Activated CD4-positive, alpha-beta T cell treated with anti-CD3 and anti-CD28 coated beads, Interleukin-2, Interleukin-4, amounts not matched to agents 100 ng/mL and 50 ng/mL, durations not matched to agents 16 hours and 8 hours (primary cell): ENCODE measurements around the gene GBA2.

Experiments
- DNase-seq: peaks from one replicate; pipeline ENCODE4 v3.0.0-alpha.2; 2020; ENCODE audit warnings: low spot score

Gene GBA2

GRCh38 chr9:35763803-35764202, 14.8 kb upstream of the GBA2 start:
- DNase-seq, result no peak

GRCh38 chr9:35763181-35763580, 14.2 kb upstream of the GBA2 start:
- DNase-seq, result no peak

- no peak for DNase-seq
Observed at GRCh38 chr9:35760651-35761050, 11.6 kb upstream of the GBA2 start.

DNA sequence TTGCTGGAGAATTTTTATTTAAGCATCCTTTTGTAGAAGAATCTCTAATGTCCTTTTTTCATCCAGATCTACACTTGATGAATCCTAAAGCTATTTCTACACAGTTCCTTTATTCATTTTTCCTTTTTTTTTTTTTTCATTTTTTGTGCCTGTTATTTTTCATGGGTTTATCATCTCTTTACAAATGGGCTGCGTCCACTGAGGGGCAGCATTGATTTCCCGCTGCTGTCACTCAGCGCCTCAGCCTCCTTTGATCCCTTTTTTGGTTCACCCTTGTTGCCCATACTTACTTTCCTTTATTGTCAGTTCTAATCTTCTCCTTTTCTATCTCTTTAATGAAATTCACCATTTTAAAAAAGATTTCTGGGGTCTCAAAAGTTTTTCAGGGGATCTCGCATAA, 10.8 kb upstream of the GBA2 start:
- no peak for DNase-seq

- DNase-seq, result no peak
Observed at GRCh38 chr9:35758475-35759050, 9.5 kb upstream of the GBA2 start.

DNA sequence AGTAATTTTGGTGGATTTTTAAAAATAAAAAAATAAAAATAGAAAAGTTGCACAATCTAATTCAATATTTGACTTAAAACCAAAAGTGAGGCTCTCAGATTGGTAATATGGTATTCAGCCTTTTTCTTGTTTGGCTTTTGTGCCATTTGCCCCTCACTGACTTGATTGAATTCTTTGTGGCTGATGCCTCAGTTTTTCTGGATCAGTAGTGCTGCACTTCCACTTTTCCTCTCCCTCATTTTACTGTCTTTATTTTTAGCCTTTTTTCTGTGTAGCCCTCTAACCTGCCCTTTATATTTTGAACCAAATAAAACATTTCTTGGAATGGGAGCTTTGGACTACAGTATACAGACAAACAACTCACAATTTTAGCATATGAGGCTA, 8.9 kb upstream of the GBA2 start:
- DNase-seq, result no peak

- DNase-seq, result peak; percentile 40
Observed at GRCh38 chr9:35757226-35757891, 8.3 kb upstream of the GBA2 start.

- DNase-seq, result peak; percentile 80
Observed at GRCh38 chr9:35756275-35757225, 7.5 kb upstream of the GBA2 start.

DNA sequence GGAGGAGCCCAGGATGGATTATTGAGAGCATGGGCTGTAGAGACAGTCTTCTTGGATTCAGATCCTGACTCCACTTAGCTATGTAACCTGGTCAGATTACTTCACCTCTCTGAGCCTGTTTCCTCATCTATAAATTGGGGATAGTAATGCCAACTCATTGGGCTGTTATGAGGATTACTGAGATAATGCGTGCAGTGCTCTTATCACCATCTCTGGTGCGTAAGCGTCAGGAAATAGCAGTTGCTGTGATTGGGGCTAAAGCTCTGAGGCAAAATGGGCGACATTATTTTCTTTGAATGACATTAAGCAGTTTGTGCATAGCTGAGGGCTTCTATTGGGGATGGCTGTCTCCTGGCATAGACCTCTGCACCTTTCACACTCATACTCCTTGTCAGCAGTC, 6.0 kb upstream of the GBA2 start:
- DNase-seq, result no peak

- DNase-seq, result no peak
Observed at GRCh38 chr9:35754264-35754663, 5.2 kb upstream of the GBA2 start, which contains the start of gene MSMP. TSS of gene MSMP (minus strand) at chr9:35754276. CDS start at chr9:35754129, 147 bp downstream.

DNA sequence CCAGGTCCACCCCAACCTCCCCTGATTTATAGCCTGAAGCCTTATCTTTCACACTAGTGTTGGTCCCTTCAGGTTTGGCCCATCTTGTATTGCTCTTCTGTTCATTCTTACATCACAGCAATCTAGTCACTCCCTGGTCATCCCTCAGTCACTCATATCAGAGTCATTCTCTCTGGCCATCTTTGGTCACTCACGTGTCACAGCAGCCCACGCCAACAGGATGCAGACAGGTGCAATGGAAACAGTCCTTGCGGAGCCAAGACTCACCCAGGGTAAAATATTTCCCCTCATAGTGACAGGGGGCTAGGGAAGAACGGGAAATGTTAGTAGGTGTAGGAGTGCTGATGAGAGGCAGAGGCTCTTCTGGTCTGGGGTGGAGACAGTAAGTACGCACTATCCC, 4.4 kb upstream of the GBA2 start:
- no peak for DNase-seq

DNA sequence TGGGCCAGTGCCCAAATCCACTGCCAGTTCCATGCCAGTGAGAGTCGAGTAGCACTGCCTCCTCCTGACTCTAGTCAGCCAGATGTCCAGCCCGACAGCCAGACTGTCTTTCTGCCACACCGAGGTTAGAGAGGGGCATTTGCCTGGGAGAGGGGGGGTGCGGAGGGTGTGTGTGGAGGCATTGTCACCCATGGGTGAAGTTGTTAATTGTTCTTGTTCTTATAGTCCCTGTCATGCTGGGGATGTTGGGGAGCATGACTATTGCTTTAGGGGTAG, 1.2 kb upstream of the GBA2 start:
- DNase-seq, result no peak

- peak; percentile 39 for DNase-seq
Observed at GRCh38 chr9:35749515-35750255, 657 bp upstream of the GBA2 start.

- no peak for DNase-seq
Observed at GRCh38 chr9:35748242-35748857, 678 bp downstream of the GBA2 start.

GRCh38 chr9:35746583-35746982, 2.4 kb downstream of the GBA2 start:
- no peak for DNase-seq

GRCh38 chr9:35745569-35745968, 3.5 kb downstream of the GBA2 start:
- DNase-seq, result no peak

- DNase-seq, result no peak
Observed at GRCh38 chr9:35743880-35744518, 5.0 kb downstream of the GBA2 start.

DNA sequence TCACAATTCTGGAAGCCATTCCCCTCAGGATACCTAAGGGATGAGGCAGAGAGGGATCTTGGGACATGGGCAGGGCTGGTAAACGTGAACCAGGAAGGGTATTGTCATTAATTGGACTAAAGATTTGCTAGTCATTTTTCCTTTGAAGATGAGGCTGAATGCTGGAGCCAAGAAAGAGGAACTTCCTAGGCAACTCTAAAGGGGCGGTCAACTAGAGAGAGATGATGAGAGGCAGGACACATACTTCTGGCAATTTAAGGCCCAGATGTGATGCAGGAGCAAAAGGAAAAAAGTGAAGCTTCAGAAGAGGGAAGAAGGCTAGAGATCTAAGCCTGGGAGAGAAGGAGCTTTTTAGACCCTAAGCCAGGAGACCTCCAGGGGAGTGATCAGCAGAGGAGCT, 5.6 kb downstream of the GBA2 start:
- no peak for DNase-seq

- no peak for DNase-seq
Observed at GRCh38 chr9:35741740-35742139, 7.3 kb downstream of the GBA2 start.

DNA sequence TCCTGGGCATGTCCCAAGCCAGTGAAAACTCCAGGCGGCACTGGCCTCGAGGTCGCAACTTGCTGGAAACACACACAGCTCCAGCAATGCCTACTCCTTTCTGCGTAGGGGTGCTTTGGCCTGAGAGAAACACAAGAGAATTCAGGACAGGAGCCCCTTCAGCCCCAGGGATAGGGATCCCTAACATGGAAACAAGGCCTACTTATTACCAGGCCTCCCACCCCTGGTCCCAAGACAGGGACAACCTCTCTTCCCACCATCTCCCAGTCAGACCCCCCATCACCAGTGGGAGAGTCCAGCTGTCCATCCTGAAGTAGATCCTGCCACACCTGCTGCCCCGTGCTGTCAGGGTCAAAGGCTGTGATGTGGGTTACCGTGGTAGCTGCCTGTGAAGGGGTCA, 8.8 kb downstream of the GBA2 start:
- no peak for DNase-seq

- DNase-seq, result no peak
Observed at GRCh38 chr9:35738924-35739323, 10.1 kb downstream of the GBA2 start.

DNA sequence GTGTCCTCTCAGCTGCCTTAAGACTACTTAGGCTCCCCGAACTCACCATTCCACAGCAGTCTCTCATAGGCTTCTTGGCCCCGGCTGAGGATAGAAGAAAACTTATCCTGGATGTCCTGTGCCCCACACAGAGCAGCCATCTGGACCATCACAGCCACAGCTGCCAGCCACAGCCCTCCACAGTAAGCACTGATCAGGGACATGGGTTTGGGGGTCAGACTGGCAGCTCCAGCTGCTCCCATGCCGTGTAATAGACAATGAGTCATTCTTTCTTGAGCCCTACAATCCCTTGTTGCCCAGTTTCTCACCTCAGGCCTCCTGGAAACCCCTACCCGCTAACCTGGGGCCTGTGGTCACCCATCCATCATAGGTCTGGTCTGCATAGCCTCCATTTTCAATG, 10.8 kb downstream of the GBA2 start:
- DNase-seq, result no peak
